Naive B cell (primary cell): ENCODE results near the gene MOB3B. TPM values are rescaled to one million over a fixed set of nuclear protein-coding genes. Genes with fewer than 3 reads are reported as not detected.
"Not testable (repeated sequence)": the region's sequence is repeated elsewhere in the genome, so short reads cannot be mapped to it uniquely, and the experiment has no call there.

ENCODE experiments used
- ATAC-seq, 2 donors: fragments of 150-1000 bp; cut with Tn5 transposase; 2 replicates each; pipeline ENCODE4 v1.10.0; 2021; ENCODE audit warnings: low read depth in 2 of 2, mild to moderate bottlenecking in 2 of 2, moderate library complexity in 2 of 2
- DNase-seq: peaks from one replicate; pipeline ENCODE4 v3.0.0; 2022
- H3K27ac Mint-ChIP-seq, 6 donors: one replicate each; pipeline ENCODE4 v1.8.0; 2020 to 2022; ENCODE audit warnings: mild to moderate bottlenecking in 6 of 6, mixed read lengths in 6 of 6, moderate library complexity in 5 of 6, inconsistent platforms in 2 of 6
- H3K27me3 Mint-ChIP-seq, 3 donors: one replicate each; pipeline ENCODE4 v1.8.0; 2021 to 2022; ENCODE audit warnings: mixed read lengths in 3 of 3, mild to moderate bottlenecking in 1 of 3
- H3K36me3 Mint-ChIP-seq, 2 donors: one replicate each; pipeline ENCODE4 v1.8.0; 2020 to 2022; ENCODE audit warnings: mixed read lengths in 2 of 2, inconsistent platforms in 1 of 2, mild to moderate bottlenecking in 1 of 2
- H3K4me1 Mint-ChIP-seq, 3 donors: one replicate each; pipeline ENCODE4 v1.8.0; 2020 to 2022; ENCODE audit warnings: mixed read lengths in 3 of 3, inconsistent platforms in 1 of 3, mild to moderate bottlenecking in 1 of 3, moderate library complexity in 1 of 3
- H3K4me3 Mint-ChIP-seq, 8 donors: one replicate each; pipeline ENCODE4 v1.8.0; 2020 to 2022; ENCODE audit warnings: mild to moderate bottlenecking in 8 of 8, mixed read lengths in 8 of 8, moderate library complexity in 8 of 8, inconsistent platforms in 2 of 8
- H3K9me3 Mint-ChIP-seq, 7 donors: one replicate each; pipeline ENCODE4 v1.8.0; 2020 to 2022; ENCODE audit warnings: mixed read lengths in 7 of 7, mild to moderate bottlenecking in 5 of 7, inconsistent platforms in 2 of 7, moderate library complexity in 1 of 7
- polyA plus RNA-seq, 6 donors: library from polyadenylated mRNA; unstranded; fragments of 300-500 nt; fragmentation: Illumina TruSeq; gene quantifications; one replicate each; pipeline ENCODE4 v1.2.3, GENCODE V29; 2021; ENCODE audit warnings: low read depth in 6 of 6

MOB3B gene
- polyA plus RNA-seq, 6 donors from 2014 or later = 9.5 to 19.8 (median 15.7) TPM

DNA sequence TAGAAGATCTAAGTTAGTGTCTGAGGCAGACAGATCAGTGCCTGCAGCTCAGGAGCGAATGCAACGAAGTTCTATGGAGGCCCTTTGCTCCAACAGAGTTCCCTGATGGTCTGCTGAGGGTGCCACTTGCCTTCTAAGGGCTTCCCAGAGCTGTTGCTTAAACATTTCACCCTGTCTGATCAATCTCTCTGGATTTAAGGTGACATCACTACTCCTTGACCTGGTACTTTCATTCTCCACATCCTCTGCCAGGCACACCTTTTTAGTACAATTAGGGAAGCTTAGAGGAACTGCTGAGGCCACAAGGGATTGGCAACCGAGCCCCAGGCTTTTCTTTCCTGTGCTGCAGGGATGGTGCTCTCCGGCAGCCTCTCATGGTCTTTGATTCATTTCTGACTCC is 99.7 kb downstream of the MOB3B start:
- Mint-ChIP-seq H3K4me1 (peaks cover 57 to 72% (median 66%) of the 10 kb centered on the region in 3 donors), H3K27ac (peak overlapping the region in 1 of 6 donors; percentile 9), H3K27me3 (no peaks in the 10 kb centered on the region)

DNA sequence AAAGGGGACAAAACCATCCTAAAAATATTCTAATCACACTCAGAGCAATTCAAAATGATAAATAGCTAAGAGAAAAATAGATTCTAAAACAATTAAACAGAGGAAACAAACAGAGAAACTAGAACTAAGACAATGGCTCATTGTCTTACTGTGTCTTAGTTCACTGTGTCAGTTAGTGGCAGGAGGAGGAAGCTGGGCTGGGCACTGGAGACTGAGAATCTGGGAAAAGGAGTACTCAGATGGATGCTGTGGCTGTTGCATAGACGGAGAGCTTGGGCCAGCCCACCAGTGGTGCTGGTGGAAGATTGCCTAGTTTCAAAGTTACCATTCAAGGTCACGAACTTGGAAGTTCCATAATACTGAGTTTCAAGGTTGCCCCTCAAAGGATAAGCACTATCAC is 100.2 kb downstream of the MOB3B start:
- ATAC-seq (no peak), DNase-seq (no peak)
- Mint-ChIP-seq H3K27me3 (no peaks in the 10 kb centered on the region), H3K4me1 (peaks cover 53 to 72% (median 64%) of the 10 kb centered on the region in 3 donors), H3K9me3 (peaks cover 0 to under 1% (median 0%) of the 10 kb centered on the region in 7 donors), H3K36me3 (no peaks in the 10 kb centered on the region), H3K27ac (peak overlapping the region in 4 of 6 donors; percentile 6 to 64 (median 36)), H3K4me3 (peak overlapping the region in 1 of 8 donors; percentile 78)

More for the DNA sequence above, 99.7 kb downstream of the MOB3B start:
- DNase-seq (no peak), ATAC-seq (no peak)
- H3K4me3 Mint-ChIP-seq = peak overlapping the region in 2 of 8 donors; percentile 12 to 54
- peaks cover 0 to 4% (median 0%) of the 10 kb centered on the region in 7 donors for H3K9me3 Mint-ChIP-seq
- no peaks in the 10 kb centered on the region for H3K36me3 Mint-ChIP-seq

DNA sequence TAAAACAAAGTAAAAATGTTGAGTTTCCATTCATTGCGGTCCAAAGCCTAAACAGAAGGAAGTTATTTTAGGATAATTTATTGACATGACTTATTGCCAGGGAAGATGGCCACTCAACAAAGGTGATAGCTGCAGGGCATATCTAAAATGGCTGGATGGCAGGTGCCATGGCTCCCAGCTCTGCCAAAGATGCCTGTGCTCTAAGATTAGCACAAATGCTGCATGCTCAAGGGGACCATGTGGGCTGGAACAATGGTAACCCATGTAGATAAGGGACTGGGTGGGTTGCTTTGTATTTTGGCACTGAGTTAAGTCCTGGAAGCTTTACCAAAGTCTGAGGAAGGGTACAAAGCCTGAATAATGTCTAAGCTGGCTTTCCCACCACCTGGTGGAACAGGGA is 101.1 kb downstream of the MOB3B start:
- no peaks in the 10 kb centered on the region for H3K9me3 Mint-ChIP-seq
- peaks cover 50 to 73% (median 67%) of the 10 kb centered on the region in 3 donors for H3K4me1 Mint-ChIP-seq
- ATAC-seq (no peak), DNase-seq (no peak)
- H3K4me3 Mint-ChIP-seq = no peak overlapping the region
- no peaks in the 10 kb centered on the region for H3K36me3 Mint-ChIP-seq
- H3K27me3 Mint-ChIP-seq = no peaks in the 10 kb centered on the region
- H3K27ac Mint-ChIP-seq = no peak overlapping the region

DNA sequence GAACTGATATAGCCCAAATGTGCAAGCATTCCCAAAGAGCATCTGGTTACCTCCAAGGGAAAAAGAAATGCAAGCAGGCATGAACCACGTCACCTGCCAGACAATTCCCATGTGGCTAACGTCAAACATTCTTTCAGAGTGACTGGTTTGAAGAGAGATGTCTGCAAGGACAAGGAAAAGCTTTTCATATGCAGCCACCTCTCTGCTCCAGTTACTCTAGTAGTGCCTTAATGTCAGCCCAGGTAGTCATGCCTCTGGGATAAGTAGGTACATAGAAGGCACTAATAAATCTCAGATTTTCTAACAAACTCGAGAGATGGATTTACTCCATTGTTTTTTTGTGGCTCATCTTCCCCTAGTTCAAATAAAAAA is 102.4 kb downstream of the MOB3B start:
- no peaks in the 10 kb centered on the region for H3K9me3 Mint-ChIP-seq
- peaks cover 47 to 74% (median 73%) of the 10 kb centered on the region in 3 donors for H3K4me1 Mint-ChIP-seq
- no peak overlapping the region for H3K27ac Mint-ChIP-seq
- ATAC-seq (no peak), DNase-seq (no peak)
- H3K27me3 Mint-ChIP-seq = no peaks in the 10 kb centered on the region
- no peaks in the 10 kb centered on the region for H3K36me3 Mint-ChIP-seq
- no peak overlapping the region for H3K4me3 Mint-ChIP-seq

- ATAC-seq = no peak
- Mint-ChIP-seq H3K4me1 (peaks cover 47 to 74% (median 73%) of the 10 kb centered on the region in 3 donors), H3K27ac (peak overlapping the region in 1 of 6 donors; percentile 0), H3K4me3 (peak overlapping the region in 2 of 8 donors; percentile 50 to 73), H3K27me3 (no peaks in the 10 kb centered on the region), H3K9me3 (no peaks in the 10 kb centered on the region), H3K36me3 (peaks cover 0 to 1% of the 10 kb centered on the region in 2 donors)
- no peak for DNase-seq
Observed at GRCh38 chr9:27426511-27427271, 102.9 kb downstream of the MOB3B start.

DNA sequence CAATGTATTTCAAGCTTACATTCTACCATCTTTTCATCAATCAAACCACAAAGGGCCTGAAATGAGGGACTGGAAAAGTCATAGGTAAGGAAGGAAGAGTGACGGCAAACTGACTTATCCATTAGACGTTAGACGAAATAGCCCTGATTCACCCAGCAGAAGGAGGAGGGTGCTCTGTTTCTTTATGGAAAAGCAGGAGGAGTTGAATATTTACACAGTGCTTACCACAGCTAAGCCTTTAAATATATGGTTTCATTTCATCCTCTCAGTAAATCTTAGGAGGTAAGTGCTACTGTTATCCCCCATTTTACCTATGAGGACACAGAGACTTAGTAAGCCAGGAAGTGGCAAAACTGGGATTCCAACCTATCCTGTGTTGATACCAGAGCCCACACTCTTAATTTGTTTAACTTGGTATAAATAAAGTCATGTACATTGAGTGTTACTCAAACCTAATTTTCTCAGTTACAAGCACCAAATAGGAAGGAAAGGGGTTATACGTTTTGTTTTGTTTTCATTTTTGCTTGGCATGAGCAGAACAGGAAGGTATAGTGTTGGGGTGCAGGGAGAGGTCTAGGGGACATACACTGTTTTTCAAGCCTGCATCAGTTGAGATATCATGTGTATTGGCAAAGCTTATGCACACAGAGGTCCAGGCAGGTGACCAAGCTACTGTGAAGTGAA is 103.6 kb downstream of the MOB3B start:
- Mint-ChIP-seq H3K27ac (peak overlapping the region in 4 of 6 donors; percentile 0 to 76 (median 46)), H3K27me3 (no peaks in the 10 kb centered on the region), H3K4me1 (peaks cover 50 to 80% (median 75%) of the 10 kb centered on the region in 3 donors), H3K36me3 (peaks cover 0 to 4% of the 10 kb centered on the region in 2 donors), H3K4me3 (peak overlapping the region in 3 of 8 donors; percentile 1 to 73 (median 50)), H3K9me3 (no peaks in the 10 kb centered on the region)
- ATAC-seq (no peak), DNase-seq (no peak)

DNA sequence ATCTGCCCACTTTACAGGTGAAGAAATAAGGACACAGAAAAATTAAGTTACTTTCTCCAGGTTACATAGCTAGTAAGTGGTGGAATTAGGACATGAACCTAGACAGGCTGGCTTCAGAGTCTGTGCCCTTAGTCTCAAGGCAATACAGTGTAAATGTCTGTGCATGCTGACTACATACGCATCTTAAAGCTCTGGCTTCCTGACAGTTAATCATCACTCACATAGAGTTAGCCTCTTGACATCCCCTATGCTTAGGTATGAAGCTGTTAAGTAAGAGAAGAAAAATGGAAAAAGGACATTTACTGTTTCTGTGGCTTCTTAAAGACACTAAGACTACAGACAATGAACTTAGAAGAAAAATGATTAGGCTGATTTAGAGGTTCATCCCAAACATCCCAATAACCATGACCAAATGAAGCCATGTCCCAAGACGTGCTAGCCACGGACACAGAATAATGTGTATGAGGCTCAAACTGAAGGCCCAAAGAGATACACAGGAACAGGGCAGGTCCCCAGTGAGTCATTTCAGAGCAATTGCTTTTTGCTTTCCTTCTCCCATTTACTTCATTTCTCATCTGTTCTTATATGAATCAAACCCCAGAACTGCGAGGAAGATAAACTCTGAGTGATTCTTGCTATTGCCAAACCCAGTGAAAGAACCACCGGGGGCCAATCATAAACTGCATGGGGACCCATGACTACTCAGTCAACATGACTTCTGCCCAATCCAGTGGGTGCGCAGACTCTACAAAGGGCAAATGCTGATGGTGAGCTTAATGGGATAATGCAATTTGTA is 105.5 kb downstream of the MOB3B start:
- Mint-ChIP-seq H3K4me3 (no peak overlapping the region), H3K9me3 (peaks cover 0 to 7% (median 0%) of the 10 kb centered on the region in 7 donors), H3K27me3 (no peaks in the 10 kb centered on the region), H3K36me3 (peaks cover 0 to 4% of the 10 kb centered on the region in 2 donors), H3K4me1 (peaks cover 49 to 83% (median 83%) of the 10 kb centered on the region in 3 donors), H3K27ac (peak overlapping the region in 3 of 6 donors; percentile 10 to 66 (median 35))
- DNase-seq (no peak), ATAC-seq (no peak)

DNA sequence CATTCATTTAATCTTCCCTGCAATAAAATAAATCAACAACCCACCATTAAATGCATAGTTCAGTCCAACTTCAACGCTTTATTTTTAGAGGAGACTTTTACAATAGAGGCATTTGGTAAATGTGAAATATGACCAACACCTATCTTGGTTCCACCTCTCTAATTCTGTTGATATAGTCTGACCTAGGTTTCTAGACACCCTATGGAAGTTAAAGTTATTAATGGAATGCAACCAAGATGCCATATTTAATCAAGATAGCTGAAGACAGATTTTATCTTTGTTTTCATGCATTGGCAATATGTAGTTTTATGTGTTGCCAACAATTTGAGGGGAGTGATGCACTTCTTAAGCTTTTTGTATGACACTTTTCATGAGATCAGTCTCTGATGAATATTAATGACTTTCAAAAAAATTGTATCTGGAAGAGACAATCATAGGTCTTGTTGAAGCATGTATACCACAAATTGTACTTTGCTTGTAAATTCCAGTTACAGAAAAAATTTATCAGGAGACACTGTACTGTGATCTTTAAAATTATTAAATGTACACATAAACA is 107.3 kb downstream of the MOB3B start:
- peaks cover 0 to 4% of the 10 kb centered on the region in 2 donors for H3K36me3 Mint-ChIP-seq
- DNase-seq = no peak
- peak overlapping the region in 2 of 6 donors; percentile 37 to 57 for H3K27ac Mint-ChIP-seq
- no peak for ATAC-seq
- no peak overlapping the region for H3K4me3 Mint-ChIP-seq
- H3K9me3 Mint-ChIP-seq = peaks cover 0 to 8% (median 0%) of the 10 kb centered on the region in 7 donors
- H3K27me3 Mint-ChIP-seq = no peaks in the 10 kb centered on the region
- peaks cover 48 to 81% (median 76%) of the 10 kb centered on the region in 3 donors for H3K4me1 Mint-ChIP-seq

GRCh38 chr9:27421577-27421976 is 108.0 kb downstream of the MOB3B start:
- peaks cover 0 to 8% (median 0%) of the 10 kb centered on the region in 7 donors for H3K9me3 Mint-ChIP-seq
- no peak overlapping the region for H3K4me3 Mint-ChIP-seq
- peaks cover 0 to 4% of the 10 kb centered on the region in 2 donors for H3K36me3 Mint-ChIP-seq
- peaks cover 46 to 79% (median 74%) of the 10 kb centered on the region in 3 donors for H3K4me1 Mint-ChIP-seq
- ATAC-seq = no peak
- DNase-seq = no peak
- peak overlapping the region in 2 of 6 donors; percentile 37 to 51 for H3K27ac Mint-ChIP-seq
- H3K27me3 Mint-ChIP-seq = no peaks in the 10 kb centered on the region

DNA sequence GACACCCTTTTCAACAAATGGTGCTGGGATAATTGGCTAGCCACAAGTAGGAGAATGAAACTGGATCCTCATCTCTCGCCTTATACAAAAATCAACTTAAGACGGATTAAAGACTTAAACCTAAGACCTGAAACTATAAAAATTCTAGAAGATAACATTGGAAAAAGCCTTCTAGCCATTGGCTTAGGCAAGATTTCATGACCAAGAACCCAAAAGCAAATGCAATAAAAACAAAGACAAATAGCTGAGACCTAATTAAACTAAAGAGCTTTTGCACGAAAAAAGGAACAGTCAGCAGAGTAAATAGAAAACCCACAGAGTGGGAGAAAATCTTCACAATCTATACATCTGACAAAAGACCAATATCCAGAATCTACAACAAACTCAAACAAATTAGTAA is 110.1 kb downstream of the MOB3B start:
- not testable (repeated sequence) for ATAC-seq

GRCh38 chr9:27414220-27414761 is 115.3 kb downstream of the MOB3B start:
- no peak overlapping the region for H3K4me3 Mint-ChIP-seq
- H3K36me3 Mint-ChIP-seq = no peaks in the 10 kb centered on the region
- ATAC-seq (no peak), DNase-seq (no peak)
- peaks cover 0 to 3% (median 0%) of the 10 kb centered on the region in 7 donors for H3K9me3 Mint-ChIP-seq
- H3K27me3 Mint-ChIP-seq = no peaks in the 10 kb centered on the region
- peaks cover 36 to 65% (median 53%) of the 10 kb centered on the region in 3 donors for H3K4me1 Mint-ChIP-seq
- peak overlapping the region in 2 of 6 donors; percentile 8 to 35 for H3K27ac Mint-ChIP-seq

More for the DNA sequence above, 110.1 kb downstream of the MOB3B start:
- Mint-ChIP-seq H3K4me3 (peak overlapping the region in 2 of 8 donors; percentile 7 to 57), H3K4me1 (peaks cover 38 to 73% (median 60%) of the 10 kb centered on the region in 3 donors)
- not testable (repeated sequence) for H3K36me3 Mint-ChIP-seq, H3K27ac Mint-ChIP-seq, H3K27me3 Mint-ChIP-seq, DNase-seq, H3K9me3 Mint-ChIP-seq

- H3K27ac Mint-ChIP-seq = peak overlapping the region in 3 of 6 donors; percentile 8 to 52 (median 35)
- H3K27me3 Mint-ChIP-seq = no peaks in the 10 kb centered on the region
- H3K4me3 Mint-ChIP-seq = no peak overlapping the region
- no peaks in the 10 kb centered on the region for H3K36me3 Mint-ChIP-seq
- no peaks in the 10 kb centered on the region for H3K9me3 Mint-ChIP-seq
- DNase-seq (no peak), ATAC-seq (no peak)
- peaks cover 31 to 65% (median 54%) of the 10 kb centered on the region in 3 donors for H3K4me1 Mint-ChIP-seq
Observed at GRCh38 chr9:27413511-27414219, 115.9 kb downstream of the MOB3B start.
